CD4-positive, alpha-beta T cell (primary cell): ENCODE results near the gene KLF13. TPM values are rescaled to one million over a fixed set of nuclear protein-coding genes. Genes with fewer than 3 reads are reported as not detected.

Source experiments
- ATAC-seq: fragments of 200-7000 bp; cut with Tn5 transposase; one replicate; pipeline ENCODE4 v1.10.0; 2022; ENCODE audit warnings: mild to moderate bottlenecking; ENCODE audit not compliant: poor library complexity
- CTCF ChIA-PET: fragments of 350-600 bp; sonication (Branson Sonifier 250); formaldehyde crosslinking; loops from one replicate; lab custom pipeline; 2021; ENCODE audit warnings: antibody characterized with exemption, inconsistent platforms; lab: Charles Lee
- POLR2A ChIA-PET: fragments of 350-600 bp; sonication (Branson Sonifier 250); formaldehyde crosslinking; loops from one replicate; lab custom pipeline; 2021; ENCODE audit warnings: antibody characterized with exemption, inconsistent platforms; lab: Charles Lee
- DNase-seq, 14 experiments: peaks; one replicate each; pipeline ENCODE4 v3.0.0-alpha.2; 2013 to 2020; ENCODE audit warnings: mixed read lengths in 2 of 14
- H3K27ac ChIP-seq, 2 donors: one replicate each; pipeline versions ENCODE4 v1.5.1 to v1.7.0; 2013; ENCODE audit warnings: low read length in 2 of 2, low read depth in 1 of 2, mild to moderate bottlenecking in 1 of 2
- H3K27me3 ChIP-seq, 2 experiments: 1 replicate in 1 of 2; 2 replicates in 1 of 2; pipeline versions ENCODE4 v1.6.1 to v1.7.0; 2013; ENCODE audit warnings: low read length in 2 of 2, control low read depth in 1 of 2, mild to moderate bottlenecking in 1 of 2, moderate library complexity in 1 of 2; ENCODE audit not compliant: insufficient read depth in 2 of 2, control insufficient read depth in 1 of 2
- H3K36me3 ChIP-seq: one replicate; pipeline ENCODE4 v1.6.1; 2013; ENCODE audit warnings: low read length, control low read depth; ENCODE audit not compliant: insufficient read depth
- H3K4me1 ChIP-seq: one replicate; pipeline ENCODE4 v1.6.1; 2013; ENCODE audit warnings: low read length, control low read depth; ENCODE audit not compliant: insufficient read depth
- H3K4me3 ChIP-seq: one replicate; pipeline ENCODE4 v1.5.1; 2013; ENCODE audit warnings: mild to moderate bottlenecking, low read length, moderate library complexity
- H3K9me3 ChIP-seq, 2 experiments: 1 replicate in 1 of 2; 2 replicates in 1 of 2; pipeline versions ENCODE4 v1.6.1 to v1.7.0; 2013; ENCODE audit warnings: low read length in 2 of 2, mild to moderate bottlenecking in 2 of 2, control low read depth in 1 of 2, moderate library complexity in 1 of 2; ENCODE audit not compliant: control insufficient read depth in 1 of 2, insufficient read depth in 1 of 2
- H3K27ac Mint-ChIP-seq: one replicate; pipeline ENCODE4 v1.8.0; 2020; ENCODE audit warnings: mixed read lengths
- H3K27me3 Mint-ChIP-seq: one replicate; pipeline ENCODE4 v1.8.0; 2021; ENCODE audit warnings: mixed read lengths
- H3K36me3 Mint-ChIP-seq: one replicate; pipeline ENCODE4 v1.8.0; 2021; ENCODE audit warnings: low read depth, mixed read lengths
- H3K4me1 Mint-ChIP-seq: one replicate; pipeline ENCODE4 v1.8.0; 2021; ENCODE audit warnings: low read depth, mixed read lengths
- H3K4me3 Mint-ChIP-seq: one replicate; pipeline ENCODE4 v1.8.0; 2020; ENCODE audit warnings: mild to moderate bottlenecking, mixed read lengths
- H3K9me3 Mint-ChIP-seq: one replicate; pipeline ENCODE4 v1.8.0; 2020; ENCODE audit warnings: mixed read lengths
- CTCF ChIP-seq: fragments of 200-600 bp; IDR thresholded peaks from one replicate; pipeline ENCODE4 v1.8.0; 2022; ENCODE audit warnings: antibody characterized with exemption, mild to moderate bottlenecking
- intact Hi-C, 2 experiments: fragments of 100-400 bp; cut with DNase I in 1 of 2; cut with micrococcal nuclease in 1 of 2; formaldehyde crosslinking; loops; one replicate each; pipeline versions ENCODE4 v1.15.1 to v1.9.0; 2023 to 2025; cut with DNase I, micrococcal nuclease
- total RNA-seq, 174 experiments: library from RNA in 2 of 174; stranded (reverse) in 2 of 174; gene quantifications; one replicate each; pipeline ENCODE4 v1.2.3 and lab custom pipeline; 2021 to 2026

Gene KLF13
- total RNA-seq, 2 experiments from 2014 or later, result 284 to 308 TPM

DNA sequence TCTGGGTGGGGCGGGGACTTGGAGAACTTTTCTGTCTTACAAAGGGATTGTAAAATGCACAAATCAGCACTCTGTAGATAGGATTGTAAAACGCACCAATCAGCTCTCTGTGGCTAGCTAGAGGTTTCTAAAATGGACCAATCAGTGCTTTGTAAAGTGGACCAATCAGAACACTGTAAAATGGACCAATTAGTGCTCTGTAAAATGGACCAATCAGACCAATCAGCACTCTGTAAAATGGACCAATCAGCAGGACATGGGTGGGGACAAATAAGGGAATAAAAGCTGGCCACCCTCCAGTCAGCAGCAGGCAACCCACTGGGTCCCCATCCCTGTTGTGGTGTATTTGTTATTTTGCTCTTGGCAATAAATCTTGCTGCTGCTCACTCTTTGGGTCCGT lies 77.7 kb downstream of the KLF13 start:
- H3K27me3 Mint-ChIP-seq, result no peaks in the 10 kb centered on the region
- H3K36me3 Mint-ChIP-seq, result peaks cover 5% of the 10 kb centered on the region
- H3K27ac ChIP-seq, result no peak overlapping the region
- CTCF ChIA-PET, result no interaction called here
- intact Hi-C loops, result no loop called here
- H3K4me3 Mint-ChIP-seq, result no peak overlapping the region
- peaks cover 0 to 11% of the 10 kb centered on the region in 2 experiments for H3K9me3 ChIP-seq
- no peak overlapping the region for H3K27ac Mint-ChIP-seq
- H3K4me3 ChIP-seq, result no peak overlapping the region
- no peaks in the 10 kb centered on the region for H3K36me3 ChIP-seq
- H3K4me1 ChIP-seq, result peaks cover 17% of the 10 kb centered on the region
- H3K27me3 ChIP-seq, result no peaks in the 10 kb centered on the region
- ATAC-seq (no peak), DNase-seq (no peak)
- POLR2A ChIA-PET, result interaction anchor here (1.0 to 3.2 kb wide), 3 partner anchors 31 to 78 kb away, joined by 3 to 11 read pairs (median 3); partner anchors contain the start of gene KLF13
- TF ChIP-seq CTCF, result no peak
- H3K9me3 Mint-ChIP-seq, result peaks cover 6% of the 10 kb centered on the region
- H3K4me1 Mint-ChIP-seq, result peaks cover 23% of the 10 kb centered on the region

GRCh38 chr15:31405200-31405920 lies 78.7 kb downstream of the KLF13 start:
- Mint-ChIP-seq H3K4me3 (peak overlapping the region; percentile 58), H3K9me3 (peaks cover 6% of the 10 kb centered on the region), H3K36me3 (peaks cover 5% of the 10 kb centered on the region), H3K27me3 (no peaks in the 10 kb centered on the region), H3K4me1 (peaks cover 23% of the 10 kb centered on the region), H3K27ac (peak overlapping the region; percentile 77)
- DNase-seq, result peak in 3 of 14 experiments; percentile 44 to 57 (median 55)
- no peak overlapping the region for H3K4me3 ChIP-seq
- H3K4me1 ChIP-seq, result peaks cover 17% of the 10 kb centered on the region
- no peaks in the 10 kb centered on the region for H3K36me3 ChIP-seq
- peaks cover 0 to 14% of the 10 kb centered on the region in 2 experiments for H3K9me3 ChIP-seq
- no peak for TF ChIP-seq CTCF
- peak; percentile 29 for ATAC-seq
- H3K27me3 ChIP-seq, result no peaks in the 10 kb centered on the region
- ChIA-PET POLR2A (interaction anchor here (0.6 to 3.2 kb wide), 7 partner anchors 13 to 79 kb away, joined by 3 to 11 read pairs (median 5); partner anchors contain the start of gene KLF13), CTCF (no interaction called here)
- intact Hi-C loops, result no loop called here
- H3K27ac ChIP-seq, result no peak overlapping the region

GRCh38 chr15:31407376-31407775 lies 80.7 kb downstream of the KLF13 start:
- Histone ChIP-seq H3K27ac (no peak overlapping the region), H3K4me3 (no peak overlapping the region), H3K9me3 (peaks cover 0 to 14% of the 10 kb centered on the region in 2 experiments), H3K36me3 (no peaks in the 10 kb centered on the region), H3K4me1 (peaks cover 17% of the 10 kb centered on the region), H3K27me3 (no peaks in the 10 kb centered on the region)
- intact Hi-C loops, result no loop called here
- ATAC-seq (no peak), DNase-seq (no peak)
- CTCF ChIA-PET, result interaction anchor here (0.9 to 1.2 kb wide), 2 partner anchors 7 to 41 kb away, joined by 3 read pairs; no protein-coding TSS in a partner anchor
- H3K27me3 Mint-ChIP-seq, result no peaks in the 10 kb centered on the region
- no peak overlapping the region for H3K4me3 Mint-ChIP-seq
- no peak overlapping the region for H3K27ac Mint-ChIP-seq
- no peak for TF ChIP-seq CTCF
- peaks cover 6% of the 10 kb centered on the region for H3K9me3 Mint-ChIP-seq
- H3K36me3 Mint-ChIP-seq, result peaks cover 5% of the 10 kb centered on the region
- POLR2A ChIA-PET, result interaction anchor here (0.6 kb wide), 1 partner anchor 23 kb away, joined by 3 read pairs; no protein-coding TSS in a partner anchor
- H3K4me1 Mint-ChIP-seq, result peaks cover 23% of the 10 kb centered on the region
